ENCODE results near the gene RFFL. TPM values are rescaled to one million over a fixed set of nuclear protein-coding genes. Genes with fewer than 3 reads are reported as not detected.

Gene RFFL
- total and polyA plus RNA-seq, 2 donors (not counting 1 experiment from before 2014, with no cell fraction given) = 13.6 to 36.9 TPM

- POLR2A ChIA-PET = interaction anchor here (1.4 kb wide), 1 partner anchor 67 kb away, joined by 3 read pairs; no protein-coding TSS in a partner anchor
- H3K4me3 Mint-ChIP-seq = no peak overlapping the region
- Histone ChIP-seq H2AFZ (ENCODE audit: insufficient read depth, low read depth, low read length, poor library complexity, severe bottlenecking) (peak overlapping the region; percentile 4), H3K4me3 (ENCODE audit: control extremely low read depth in 1 of 5, extremely low read depth in 1 of 5, insufficient read depth in 1 of 5, low read depth in 2 of 5, low read length in 4 of 5) (no peak overlapping the region), H3K27me3 (replicated peaks in 1 of 4; ENCODE audit: control extremely low read depth in 1 of 4, control insufficient read depth in 3 of 4, insufficient read depth in 4 of 4, low read length in 3 of 4) (no peaks in the 10 kb centered on the region), H3K9me3 (ENCODE audit: control extremely low read depth in 1 of 3, control insufficient read depth in 2 of 3, insufficient read depth in 1 of 3, low read length in 2 of 3) (no peaks in the 10 kb centered on the region), H3K4me1 (ENCODE audit: control insufficient read depth in 2 of 2, insufficient read depth in 2 of 2, low read length in 2 of 2) (peaks cover 7 to 8% of the 10 kb centered on the region in 2 donors), H4K20me1 (ENCODE audit: control insufficient read depth, insufficient read depth, low read length, poor library complexity, severe bottlenecking) (no peaks in the 10 kb centered on the region), H3K36me3 (replicated peaks in 1 of 2; ENCODE audit: control extremely low read depth in 1 of 2, control insufficient read depth in 1 of 2, extremely low read depth in 1 of 2, insufficient read depth in 2 of 2, low read length in 1 of 2) (peaks cover 0 to 36% of the 10 kb centered on the region in 2 experiments), H3K27ac (ENCODE audit: low read length in 2 of 2) (peak overlapping the region; percentile 26 to 31), H3K79me2 (ENCODE audit: control insufficient read depth, insufficient read depth, low read length) (peaks cover 3% of the 10 kb centered on the region), H3K9ac (ENCODE audit: low read length) (no peak overlapping the region), H3K4me2 (replicated peaks; ENCODE audit: low read depth, low read length, poor library complexity, severe bottlenecking) (peak overlapping the region; percentile 25)
- peaks cover 11% of the 10 kb centered on the region for H3K4me1 Mint-ChIP-seq
- ATAC-seq (ENCODE audit: low read depth) (peak; percentile 81), DNase-seq (peak; percentile 42)
- intact Hi-C loops (cut with micrococcal nuclease) = loop anchor here (2.0 kb wide), 1 partner anchor 66 kb away; no protein-coding TSS in a partner anchor
- TF ChIP-seq EZH2 (IDR thresholded peaks at IDR 0.05; ENCODE audit: borderline replicate concordance, insufficient read depth, low read depth, low read length, poor library complexity, severe bottlenecking) (no peak), CTCF (IDR thresholded peaks at IDR 0.05) (no peak)
- CTCF ChIA-PET = interaction anchor here (0.8 to 2.8 kb wide), 8 partner anchors 13 to 97 kb away, joined by 3 to 18 read pairs (median 4); partner anchors contain the start of genes RAD51D and RFFL
- WGBS (ENCODE audit: insufficient coverage) = 18% methylated on average over 8 of the region's 8 CpGs
- H3K27me3 Mint-ChIP-seq = no peaks in the 10 kb centered on the region
- no peaks in the 10 kb centered on the region for H3K9me3 Mint-ChIP-seq (ENCODE audit: insufficient read depth)
- H3K27ac Mint-ChIP-seq = peak overlapping the region; percentile 81
These were observed 40.9 kb downstream of the RFFL start for GRCh38 chr17:35022536-35023063.

All from B cell (primary cell).